GM12872 (cell line): ENCODE results near the gene SLC25A20.

Source experiments
- CTCF ChIP-seq: IDR thresholded peaks from 3 replicates; pipeline ENCODE4 v1.5.1; 2011; ENCODE audit warnings: low read depth, mild to moderate bottlenecking, low read length, moderate library complexity; ENCODE audit not compliant: insufficient read depth

The SLC25A20 gene

GRCh38 chr3:48877671-48878070 lies 21.0 kb downstream of the SLC25A20 start:
- TF ChIP-seq CTCF = no peak

- no peak for TF ChIP-seq CTCF
Observed at GRCh38 chr3:48863122-48863521, 35.6 kb downstream of the SLC25A20 start.

GRCh38 chr3:48859206-48859605 lies 39.5 kb downstream of the SLC25A20 start:
- no peak for TF ChIP-seq CTCF

GRCh38 chr3:48858709-48859108 lies 40.0 kb downstream of the SLC25A20 start:
- no peak for TF ChIP-seq CTCF

- no peak for TF ChIP-seq CTCF
Observed at GRCh38 chr3:48857641-48858040, 41.0 kb downstream of the SLC25A20 start.

GRCh38 chr3:48856469-48856868 lies 42.2 kb downstream of the SLC25A20 start:
- no peak for TF ChIP-seq CTCF

GRCh38 chr3:48855681-48856447 lies 42.8 kb downstream of the SLC25A20 start:
- TF ChIP-seq CTCF = no peak
